B cell (primary cell): ENCODE results near the gene TRIOBP.

Source experiments
- CTCF ChIP-seq: fragments of 200-600 bp; IDR thresholded peaks from one replicate; pipeline ENCODE4 v1.8.0; 2022; ENCODE audit warnings: antibody characterized with exemption, mild to moderate bottlenecking
- EZH2 ChIP-seq: IDR thresholded peaks from 2 replicates; pipeline ENCODE4 v1.6.1; 2012; ENCODE audit warnings: borderline replicate concordance, low read depth, mild to moderate bottlenecking, moderate library complexity, low read length; ENCODE audit not compliant: insufficient read depth, poor library complexity, severe bottlenecking

GRCh38 chr22:37752189-37753087 lies 55.6 kb downstream of the TRIOBP start:
- TF ChIP-seq EZH2 (no peak), CTCF (no peak)
